Hematopoietic multipotent progenitor cell treated with erythropoietin and hydrocortisone succinate and interleukin-3 and kit ligand, for 8 days (in vitro differentiated cells): ENCODE data around the gene KHSRP.
"Not testable (repeated sequence)": the region's sequence is repeated elsewhere in the genome, so short reads cannot be mapped to it uniquely, and the experiment has no call there.

Experiments
- DNase-seq: peaks from one replicate; pipeline ENCODE4 v3.0.0-alpha.2; 2015

KHSRP gene

GRCh38 chr19:6417713-6418561 is 6.7 kb downstream of the KHSRP start:
- DNase-seq = no peak

- DNase-seq = no peak
These were observed 7.8 kb downstream of the KHSRP start for GRCh38 chr19:6416658-6417405.

GRCh38 chr19:6415591-6416190 is 8.9 kb downstream of the KHSRP start:
- no peak for DNase-seq

- DNase-seq = no peak
These were observed 9.6 kb downstream of the KHSRP start for GRCh38 chr19:6414793-6415590.

- no peak for DNase-seq
These were observed 10.6 kb downstream of the KHSRP start for GRCh38 chr19:6413721-6414643.

GRCh38 chr19:6413291-6413690 is 11.3 kb downstream of the KHSRP start:
- DNase-seq = no peak

- DNase-seq = peak; percentile 41
These were observed 12.0 kb downstream of the KHSRP start for GRCh38 chr19:6412447-6413091.

GRCh38 chr19:6412061-6412446 is 12.6 kb downstream of the KHSRP start:
- no peak for DNase-seq

- DNase-seq = no peak
These were observed 15.3 kb downstream of the KHSRP start for GRCh38 chr19:6409346-6409745.

GRCh38 chr19:6406401-6406800 is 18.2 kb downstream of the KHSRP start:
- no peak for DNase-seq

GRCh38 chr19:6402837-6403608 is 21.6 kb downstream of the KHSRP start:
- DNase-seq = no peak

- no peak for DNase-seq
These were observed 22.6 kb downstream of the KHSRP start for GRCh38 chr19:6402058-6402457.

- not testable (repeated sequence) for DNase-seq
These were observed 24.3 kb downstream of the KHSRP start for GRCh38 chr19:6400062-6400944.

GRCh38 chr19:6396305-6396704 is 28.3 kb downstream of the KHSRP start:
- DNase-seq = no peak

- no peak for DNase-seq
These were observed 29.8 kb downstream of the KHSRP start for GRCh38 chr19:6394831-6395230.

- DNase-seq = peak; percentile 83
These were observed 30.6 kb downstream of the KHSRP start for GRCh38 chr19:6393983-6394412.

- peak; percentile 97 for DNase-seq
These were observed 31.3 kb downstream of the KHSRP start, which contains the start of gene GTF2F1 for GRCh38 chr19:6393074-6393982. TSS of gene GTF2F1 (minus strand) at chr19:6393164. CDS start at chr19:6392995, 169 bp downstream.
